A549 (cell line): ENCODE measurements around the gene RAD51AP2. TPM values are rescaled to one million over a fixed set of nuclear protein-coding genes. Genes with fewer than 3 reads are reported as not detected.

Experiments
- ATAC-seq, 2 experiments: fragments of 200-7000 bp in 1 of 2; fragments of >200 bp in 1 of 2; cut with Nextera tagmentation in 1 of 2; cut with Tn5 transposase in 1 of 2; 3 replicates each; pipeline versions ENCODE4 v1.8.0 to v1.9.1; 2018 to 2020; ENCODE audit warnings: mild to moderate bottlenecking in 1 of 2, moderate library complexity in 1 of 2
- CTCF ChIA-PET: fragments of 300-600 bp; sonication (Branson Sonifier 250); formaldehyde crosslinking; extraction: SDS; loops from one replicate; lab custom pipeline; 2021; ENCODE audit warnings: antibody characterized with exemption, inconsistent platforms; lab: Yijun Ruan, JAX
- POLR2A ChIA-PET: fragments of 350-600 bp; formaldehyde crosslinking; extraction: SDS; loops from one replicate; lab custom pipeline; 2021; ENCODE audit warnings: antibody characterized with exemption, inconsistent platforms; lab: Yijun Ruan, JAX
- DNase-seq, 2 experiments: peaks; one replicate each; pipeline versions ENCODE4 v3.0.0 to v3.0.0-alpha.2; 2011 to 2016; ENCODE audit warnings: low read depth in 1 of 2, low spot score in 1 of 2
- FAIRE-seq: peaks from 2 replicates; lab custom pipeline; 2011; peaks lifted over from hg19 to GRCh38; lab: Jason Lieb, UNC
- H3K27ac ChIP-seq, 2 experiments: fragments of >200 bp; sonication (Bioruptor Twin); formaldehyde crosslinking; 3 replicates each; pipeline ENCODE4 v1.5.1; 2016 to 2017
- H3K4me1 ChIP-seq: fragments of >200 bp; sonication (Bioruptor Twin); formaldehyde crosslinking; 3 replicates; pipeline ENCODE4 v1.6.1; 2016
- H3K4me2 ChIP-seq: fragments of >200 bp; sonication (Bioruptor Twin); formaldehyde crosslinking; 3 replicates; pipeline ENCODE4 v1.6.1; 2016
- H3K4me3 ChIP-seq: fragments of >200 bp; sonication (Bioruptor Twin); formaldehyde crosslinking; 3 replicates; pipeline ENCODE4 v1.5.1; 2016
- H3K9me3 ChIP-seq: fragments of >200 bp; sonication (Bioruptor Twin); formaldehyde crosslinking; 3 replicates; pipeline ENCODE4 v1.6.1; 2016
- CBX2 ChIP-seq: fragments of 200-600 bp; sonication (generic); IDR thresholded peaks from 2 replicates; pipeline ENCODE4 v1.6.1; 2016; ENCODE audit warnings: low read depth, mild to moderate bottlenecking, borderline replicate concordance
- CBX8 ChIP-seq: fragments of 200-600 bp; sonication (generic); IDR thresholded peaks from 2 replicates; pipeline ENCODE4 v1.6.1; 2016
- CEBPB ChIP-seq, 2 experiments: fragments of >200 bp in 1 of 2; sonication (Bioruptor Twin) in 1 of 2; formaldehyde crosslinking in 1 of 2; IDR thresholded peaks; 2 replicates each; pipeline ENCODE4 v1.6.1; 2012 to 2016
- E2F6 ChIP-seq: IDR thresholded peaks from 2 replicates; pipeline ENCODE4 v1.6.1; 2012; ENCODE audit warnings: low read depth, borderline replicate concordance
- EHF ChIP-seq: fragments of 250-450 bp; sonication (Bioruptor Pico); IDR thresholded peaks from 2 replicates; pipeline ENCODE4 v1.5.0; 2020; ENCODE audit warnings: mild to moderate bottlenecking
- EHMT2 ChIP-seq: fragments of 200-600 bp; sonication (generic); IDR thresholded peaks from 2 replicates; pipeline ENCODE4 v1.6.1; 2016; ENCODE audit warnings: antibody characterized with exemption, low read depth, mild to moderate bottlenecking, moderate library complexity
- ELK1 ChIP-seq: fragments of 150-350 bp; IDR thresholded peaks from 2 replicates; pipeline ENCODE4 v1.6.1; 2014; ENCODE audit warnings: low read depth, mild to moderate bottlenecking, low read length
- FOXS1 ChIP-seq: fragments of 250-450 bp; sonication (Bioruptor Pico); IDR thresholded peaks from 2 replicates; pipeline ENCODE4 v1.5.0; 2020; ENCODE audit warnings: mild to moderate bottlenecking, moderate library complexity
- GATA3 ChIP-seq: IDR thresholded peaks from 2 replicates; pipeline ENCODE4 v1.6.1; 2012; ENCODE audit warnings: borderline replicate concordance
- HEYL ChIP-seq: fragments of 250-450 bp; sonication (Bioruptor Pico); IDR thresholded peaks from 2 replicates; pipeline ENCODE4 v1.8.0; 2021; ENCODE audit warnings: mild to moderate bottlenecking, moderate library complexity
- HOXA7 ChIP-seq: fragments of 250-450 bp; sonication (Bioruptor Pico); IDR thresholded peaks from 2 replicates; pipeline ENCODE4 v1.5.0; 2020; ENCODE audit warnings: mild to moderate bottlenecking, moderate library complexity
- HOXB13 ChIP-seq: fragments of 250-450 bp; sonication (Bioruptor Pico); IDR thresholded peaks from 2 replicates; pipeline ENCODE4 v1.5.0; 2020; ENCODE audit warnings: low read depth, mild to moderate bottlenecking, moderate library complexity
- MAX ChIP-seq: IDR thresholded peaks from 2 replicates; pipeline ENCODE4 v1.6.1; 2012
- MYC ChIP-seq: IDR thresholded peaks from 2 replicates; pipeline ENCODE4 v1.6.1; 2012; ENCODE audit warnings: mild to moderate bottlenecking, inconsistent platforms, low read length, improper control_type of control experiment, borderline replicate concordance
- NFE2L2 ChIP-seq: fragments of 150-350 bp; conservative IDR thresholded peaks from 2 replicates; pipeline ENCODE4 v1.6.1; 2014; ENCODE audit warnings: low read length
- PHF8 ChIP-seq: fragments of 200-600 bp; sonication (generic); IDR thresholded peaks from 2 replicates; pipeline ENCODE4 v1.6.1; 2016; ENCODE audit warnings: low read depth, mild to moderate bottlenecking, antibody characterized with exemption, moderate library complexity, borderline replicate concordance
- RAD21 ChIP-seq, 2 experiments: fragments of >200 bp in 1 of 2; sonication (Bioruptor Twin) in 1 of 2; formaldehyde crosslinking in 1 of 2; IDR thresholded peaks in 1 of 2; conservative IDR thresholded peaks in 1 of 2; 2 replicates in 1 of 2; 3 replicates in 1 of 2; pipeline ENCODE4 v1.6.1; 2012 to 2018; ENCODE audit warnings: inconsistent platforms in 1 of 2
- RARB ChIP-seq: fragments of 250-450 bp; sonication (Bioruptor Pico); IDR thresholded peaks from 2 replicates; pipeline ENCODE4 v1.8.0; 2021; ENCODE audit warnings: mild to moderate bottlenecking, moderate library complexity
- REST ChIP-seq: fragments of 200-600 bp; sonication (generic); IDR thresholded peaks from 2 replicates; pipeline ENCODE4 v1.6.1; 2016; ENCODE audit warnings: antibody characterized with exemption, mild to moderate bottlenecking, moderate library complexity
- RNF2 ChIP-seq: fragments of 200-600 bp; sonication (generic); IDR thresholded peaks from 2 replicates; pipeline ENCODE4 v1.6.1; 2016; ENCODE audit warnings: low read depth, mild to moderate bottlenecking, antibody characterized with exemption, moderate library complexity, borderline replicate concordance
- SREBF2 ChIP-seq: fragments of 450-650 bp; IDR thresholded peaks from 2 replicates; pipeline ENCODE4 v1.6.1; 2014; ENCODE audit warnings: mild to moderate bottlenecking, moderate library complexity
- ZSCAN20 ChIP-seq: fragments of 250-450 bp; sonication (Bioruptor Pico); IDR thresholded peaks from 2 replicates; pipeline ENCODE4 v1.8.0; 2022; ENCODE audit warnings: mild to moderate bottlenecking, moderate library complexity
- WGBS: methylation state at CpG from one replicate; pipeline ENCODE4 v1.1.6; 2017; ENCODE audit errors: missing lambda C conversion rate; 5-methylcytosine and 5-hydroxymethylcytosine counted together
- polyA plus RNA-seq, 4 experiments: library from polyadenylated mRNA; depleted of rRNA in 3 of 4; stranded (reverse); fragments of >200 nt; fragmentation: RNase III in 1 of 4; extraction: RNeasy Plus Mini Kit Qiagen cat#74134 plus additional on column Dnase treatment in 1 of 4; gene quantifications; 2 replicates in 3 of 4; 3 replicates in 1 of 4; pipeline ENCODE4 v1.2.3, GENCODE V29; 2011 to 2017
- TF ChIP-seq, protein P1 (sequence below): fragments of >200 bp; sonication (Bioruptor Twin); formaldehyde crosslinking; IDR thresholded peaks from 3 replicates; pipeline ENCODE4 v1.5.1; 2016
- TF ChIP-seq, protein P2 (sequence below): fragments of >200 bp; sonication (Bioruptor Twin); formaldehyde crosslinking; IDR thresholded peaks from 2 replicates; pipeline ENCODE4 v1.6.1; 2016

RAD51AP2 gene
- polyA plus RNA-seq, 2 of the 4 experiments (the other 2 are of a cell fraction), result not detected

DNA sequence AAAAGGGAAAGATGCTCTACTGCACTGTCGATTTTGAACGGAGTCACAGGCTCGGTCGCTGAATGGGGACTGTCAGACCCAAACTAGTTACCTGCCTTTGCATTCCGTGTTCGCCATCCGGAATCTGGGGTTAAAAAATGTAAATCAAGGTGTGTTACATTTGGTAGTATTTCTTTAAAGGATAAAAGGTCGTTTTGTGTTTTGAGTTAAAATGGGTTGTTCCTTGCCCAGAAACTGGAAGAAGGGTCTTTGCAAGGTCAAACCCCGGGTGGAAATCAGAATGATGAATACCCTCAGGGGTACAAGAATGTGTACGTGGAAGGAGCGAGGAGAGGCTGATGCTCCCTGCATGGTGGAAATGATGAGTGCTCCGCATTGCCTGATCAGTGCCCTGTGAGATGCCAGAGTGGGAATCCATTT, 23.3 kb upstream of the RAD51AP2 start (continued):
- no peak for TF ChIP-seq ELK1

DNA sequence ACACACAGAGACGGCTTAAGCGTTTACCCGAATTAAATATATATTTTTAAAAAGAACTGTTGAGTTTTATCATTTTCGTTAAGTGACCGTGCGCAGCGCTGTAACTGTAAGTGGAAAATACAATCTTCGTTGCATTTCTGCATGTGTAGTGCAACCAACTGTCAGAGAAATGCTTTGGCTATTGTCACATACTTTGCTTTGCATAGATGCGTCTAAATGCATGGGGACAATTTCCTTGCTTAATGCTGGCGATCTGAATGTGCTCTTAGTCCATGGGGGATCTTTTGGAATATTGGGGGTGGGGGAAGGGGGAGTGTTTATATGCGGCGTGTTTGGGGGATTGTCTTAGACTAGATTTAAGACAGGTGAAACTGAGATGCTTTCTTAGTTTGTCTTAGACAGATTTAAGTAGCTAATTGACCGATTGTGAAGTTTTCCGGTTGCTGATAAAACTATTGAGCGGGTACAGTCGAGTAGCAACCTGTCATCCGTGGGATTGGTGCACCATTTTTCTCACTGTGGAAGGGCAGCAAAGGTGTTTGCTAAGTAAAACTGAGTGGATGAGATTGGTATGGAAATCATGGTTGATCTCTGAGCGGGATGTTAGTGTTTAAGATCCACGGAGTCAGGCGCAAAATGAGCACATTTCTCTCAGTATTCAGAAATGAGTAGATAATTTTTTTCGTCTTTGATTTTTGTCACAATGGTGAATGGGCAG, 22.7 kb upstream of the RAD51AP2 start:
- DNase-seq (no peak), ATAC-seq (peak in 1 of 2 experiments; percentile 13; a peak in 3 of 6 replicates), FAIRE-seq (no peak)
- H3K27ac ChIP-seq, result no peak overlapping the region
- peak overlapping the region; percentile 43 for H3K4me3 ChIP-seq
- WGBS, result 16% methylated on average over 21 of the region's 21 CpGs
- H3K4me2 ChIP-seq, result peak overlapping the region; percentile 92
- POLR2A ChIA-PET, result no interaction called here
- peaks cover 4% of the 10 kb centered on the region; the same call in 1 of the 3 replicates for H3K4me1 ChIP-seq
- TF ChIP-seq, protein P1, sequence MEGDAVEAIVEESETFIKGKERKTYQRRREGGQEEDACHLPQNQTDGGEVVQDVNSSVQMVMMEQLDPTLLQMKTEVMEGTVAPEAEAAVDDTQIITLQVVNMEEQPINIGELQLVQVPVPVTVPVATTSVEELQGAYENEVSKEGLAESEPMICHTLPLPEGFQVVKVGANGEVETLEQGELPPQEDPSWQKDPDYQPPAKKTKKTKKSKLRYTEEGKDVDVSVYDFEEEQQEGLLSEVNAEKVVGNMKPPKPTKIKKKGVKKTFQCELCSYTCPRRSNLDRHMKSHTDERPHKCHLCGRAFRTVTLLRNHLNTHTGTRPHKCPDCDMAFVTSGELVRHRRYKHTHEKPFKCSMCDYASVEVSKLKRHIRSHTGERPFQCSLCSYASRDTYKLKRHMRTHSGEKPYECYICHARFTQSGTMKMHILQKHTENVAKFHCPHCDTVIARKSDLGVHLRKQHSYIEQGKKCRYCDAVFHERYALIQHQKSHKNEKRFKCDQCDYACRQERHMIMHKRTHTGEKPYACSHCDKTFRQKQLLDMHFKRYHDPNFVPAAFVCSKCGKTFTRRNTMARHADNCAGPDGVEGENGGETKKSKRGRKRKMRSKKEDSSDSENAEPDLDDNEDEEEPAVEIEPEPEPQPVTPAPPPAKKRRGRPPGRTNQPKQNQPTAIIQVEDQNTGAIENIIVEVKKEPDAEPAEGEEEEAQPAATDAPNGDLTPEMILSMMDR, result no peak
- TF ChIP-seq GATA3, result no peak
- no peak for TF ChIP-seq RAD21 (conservative IDR thresholded peaks at IDR 0.05 in 1 of 2, IDR thresholded peaks at IDR 0.05 in 1 of 2)
- TF ChIP-seq NFE2L2, result no peak
- TF ChIP-seq MYC, result no peak
- no peak for TF ChIP-seq PHF8
- no peak for TF ChIP-seq EHMT2
- TF ChIP-seq CEBPB (IDR thresholded peaks at IDR 0.05), result no peak
- TF ChIP-seq, protein P2, sequence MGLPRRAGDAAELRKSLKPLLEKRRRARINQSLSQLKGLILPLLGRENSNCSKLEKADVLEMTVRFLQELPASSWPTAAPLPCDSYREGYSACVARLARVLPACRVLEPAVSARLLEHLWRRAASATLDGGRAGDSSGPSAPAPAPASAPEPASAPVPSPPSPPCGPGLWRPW, result no peak
- no peak for TF ChIP-seq EHF (CRISPR knock-in tag)
- TF ChIP-seq SREBF2, result no peak
- TF ChIP-seq RARB (CRISPR knock-in tag), result no peak
- no peak for TF ChIP-seq CBX8
- no peak for TF ChIP-seq HEYL (CRISPR knock-in tag)
- H3K9me3 ChIP-seq, result no peaks in the 10 kb centered on the region
- CTCF ChIA-PET, result no interaction called here

DNA sequence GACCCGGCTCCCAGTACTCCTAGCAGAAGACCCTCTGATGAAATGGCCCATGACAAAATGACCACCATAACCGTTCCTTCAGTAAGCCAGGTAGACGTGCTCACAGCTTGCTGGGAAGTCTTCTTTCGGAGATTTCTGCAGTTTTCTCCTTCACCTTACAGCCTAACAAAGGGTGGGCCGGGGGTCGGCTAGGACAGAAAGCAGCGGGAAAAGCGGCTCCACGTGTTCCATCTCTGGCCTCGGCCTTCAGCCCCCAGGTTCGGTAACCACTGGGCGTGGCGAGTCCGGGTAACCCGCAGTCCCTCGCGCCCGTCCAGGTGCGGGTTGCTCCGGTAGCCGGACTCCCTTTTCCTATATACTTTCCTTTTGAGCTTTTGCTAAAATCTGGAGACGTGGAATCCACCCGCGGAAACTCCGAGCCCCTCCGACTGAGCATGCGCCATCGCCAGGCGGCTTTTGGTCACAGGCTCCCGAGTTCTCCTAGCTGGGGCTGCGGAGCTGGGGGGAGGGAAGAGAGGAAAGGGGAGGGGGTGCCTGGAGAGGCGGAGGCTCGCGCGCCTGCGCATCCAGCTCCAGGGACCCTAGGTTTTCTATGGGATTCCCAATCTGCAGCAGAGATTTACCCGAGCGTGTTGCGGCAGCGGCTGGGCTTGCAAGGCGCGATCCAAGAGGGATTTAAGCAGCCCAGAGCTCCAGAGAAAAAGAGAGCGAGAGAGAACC, 22.0 kb upstream of the RAD51AP2 start, which contains the start of gene VSNL1:
VSNL1 (plus strand) TSS at position 604 of the 720 bp plus-strand sequence. CDS start 51,379 bp downstream, outside the sequence.
- FAIRE-seq, result no peak
- TF ChIP-seq E2F6 (peak; percentile 81), RNF2 (no peak), HOXA7 (no peak), EHMT2 (no peak), MAX (peak; percentile 70; the same call in 1 of the 2 replicates), HOXB13 (CRISPR knock-in tag) (no peak), REST (no peak), CBX2 (no peak), FOXS1 (CRISPR knock-in tag) (no peak), SREBF2 (no peak), ZSCAN20 (CRISPR knock-in tag) (no peak)
- TF ChIP-seq, protein P2, result no peak

More for the DNA sequence above, 22.0 kb upstream of the RAD51AP2 start, which contains the start of gene VSNL1:
- Histone ChIP-seq H3K4me1 (0 out of 3 replicates have a peak, but pooled peaks cover 3% of the 10 kb centered on the region), H3K9me3 (no peaks in the 10 kb centered on the region), H3K4me3 (peak within 1 kb of the TSS; percentile 43), H3K4me2 (peak within 1 kb of the TSS; percentile 92), H3K27ac (no peak within 1 kb of the TSS)
- peak in 1 of 2 experiments; percentile 47 for DNase-seq
- peak; percentile 35 to 60; a peak in 4 of 6 replicates for ATAC-seq
- CTCF ChIA-PET, result no interaction called here
- POLR2A ChIA-PET, result no interaction called here
- WGBS, result 11% methylated on average over 41 of the region's 43 CpGs
